ENCODE results near the gene CPZ.
"Not testable (repeated sequence)": the region's sequence is repeated elsewhere in the genome, so short reads cannot be mapped to it uniquely, and the experiment has no call there.

CPZ gene

DNA sequence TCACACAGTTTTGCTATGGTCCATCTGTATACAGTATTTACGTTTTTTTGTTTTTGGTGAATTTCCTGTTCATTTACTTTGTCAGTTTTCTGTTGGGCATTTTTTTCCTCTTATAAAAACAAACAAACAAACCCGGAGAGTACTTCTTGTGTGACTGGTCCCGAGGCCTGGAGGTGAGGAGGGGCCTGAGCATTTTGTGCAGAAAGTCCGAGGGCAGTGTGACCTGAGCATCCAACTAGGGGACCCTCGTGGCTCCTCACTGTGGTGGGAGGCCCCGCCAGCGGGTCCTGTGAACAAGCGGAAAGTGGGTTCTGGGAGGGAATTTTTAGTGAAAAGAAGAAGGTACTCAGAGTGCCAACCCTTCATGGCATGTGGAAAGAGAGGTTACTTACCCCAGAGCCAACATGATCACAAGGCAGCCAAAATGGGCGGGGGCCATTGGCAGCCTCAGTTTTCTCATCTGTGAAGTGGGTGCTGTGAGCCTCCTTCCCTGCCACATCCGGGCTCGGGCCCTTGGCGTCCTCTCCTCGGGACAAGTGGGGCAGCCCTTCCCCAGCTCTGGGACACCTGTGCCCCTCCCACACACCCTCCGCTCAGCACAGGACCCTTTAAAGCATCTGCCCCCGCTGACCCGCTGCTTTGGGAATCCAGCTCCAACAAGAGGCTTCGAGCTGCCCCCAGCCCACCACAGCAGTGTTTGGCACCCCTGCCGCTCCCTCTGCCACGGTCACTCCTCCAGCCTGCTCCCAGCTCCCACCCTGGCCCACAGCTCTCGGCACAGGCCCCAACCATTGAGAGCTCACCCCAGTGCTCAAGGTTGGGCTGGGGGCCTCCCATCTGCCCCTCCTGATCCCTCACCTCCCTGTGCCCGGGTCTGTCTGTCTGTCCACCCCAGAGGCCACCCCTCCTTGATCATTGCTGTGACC lies 35.2 kb upstream of the CPZ start:
- DNase-seq (ENCODE audit: low spot score) = no peak

DNA sequence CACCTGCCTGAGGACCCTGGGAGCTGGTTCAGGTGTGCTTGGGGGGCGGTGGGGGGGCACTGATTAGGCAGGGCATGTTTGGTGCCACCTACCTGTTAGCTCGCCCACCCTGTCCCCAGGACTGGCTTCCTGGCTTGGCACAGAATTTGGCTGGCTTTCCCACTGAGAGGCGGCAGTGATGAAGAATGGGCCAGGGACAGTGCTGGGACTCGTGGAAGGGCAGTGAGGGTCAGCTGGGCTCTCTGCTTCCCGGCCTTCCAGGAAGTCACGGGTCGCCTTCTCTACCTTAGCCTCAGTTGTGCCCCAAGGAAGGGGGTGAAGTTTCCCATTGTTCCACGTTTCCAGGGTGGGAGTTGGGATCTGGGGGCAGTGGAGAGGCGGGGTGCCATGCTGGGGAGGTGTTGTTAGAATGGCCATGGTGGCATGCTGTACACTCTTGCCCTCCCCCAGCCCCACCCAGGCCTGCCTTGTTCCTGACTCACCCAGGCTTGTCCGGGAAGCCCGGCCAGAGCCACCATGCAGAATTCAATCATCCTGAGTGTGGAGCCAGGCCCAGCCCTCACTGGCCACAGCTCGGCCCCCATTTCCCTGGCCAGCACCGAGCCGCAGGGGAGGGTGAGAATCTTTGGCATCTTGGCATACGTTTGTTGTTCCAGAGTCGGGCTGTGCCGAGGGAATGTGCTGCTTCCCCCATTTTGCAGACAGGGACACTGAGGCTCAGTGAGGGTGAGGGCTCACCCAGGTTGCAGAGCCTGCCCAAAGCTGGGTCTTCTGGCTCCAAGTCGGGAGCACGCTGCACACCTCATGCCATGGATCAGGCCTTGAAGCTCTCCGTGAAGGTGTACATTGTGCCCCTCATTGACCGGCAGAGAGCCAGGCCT lies 34.2 kb upstream of the CPZ start:
- DNase-seq (ENCODE audit: low spot score) = no peak

DNA sequence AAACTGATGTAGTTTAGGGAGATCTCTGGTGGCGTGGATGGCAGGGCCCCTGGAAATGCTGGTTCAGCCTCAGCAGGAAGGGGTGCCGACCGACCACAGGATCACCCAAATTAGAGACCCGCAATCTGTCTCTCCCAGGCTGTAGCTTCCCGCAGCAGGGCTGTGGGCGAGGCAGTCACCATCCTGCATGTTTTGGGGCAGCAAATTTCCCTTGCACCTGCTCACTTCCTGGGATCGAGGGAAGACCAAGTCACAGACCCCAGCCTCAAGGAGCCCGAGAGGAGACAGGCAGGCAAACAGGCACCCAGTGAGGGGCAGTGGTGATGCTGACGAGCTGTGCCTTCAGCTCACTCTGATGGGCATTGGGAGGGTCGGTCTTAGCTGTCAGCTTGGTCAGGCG lies 33.6 kb upstream of the CPZ start:
- DNase-seq (ENCODE audit: low spot score) = no peak

DNA sequence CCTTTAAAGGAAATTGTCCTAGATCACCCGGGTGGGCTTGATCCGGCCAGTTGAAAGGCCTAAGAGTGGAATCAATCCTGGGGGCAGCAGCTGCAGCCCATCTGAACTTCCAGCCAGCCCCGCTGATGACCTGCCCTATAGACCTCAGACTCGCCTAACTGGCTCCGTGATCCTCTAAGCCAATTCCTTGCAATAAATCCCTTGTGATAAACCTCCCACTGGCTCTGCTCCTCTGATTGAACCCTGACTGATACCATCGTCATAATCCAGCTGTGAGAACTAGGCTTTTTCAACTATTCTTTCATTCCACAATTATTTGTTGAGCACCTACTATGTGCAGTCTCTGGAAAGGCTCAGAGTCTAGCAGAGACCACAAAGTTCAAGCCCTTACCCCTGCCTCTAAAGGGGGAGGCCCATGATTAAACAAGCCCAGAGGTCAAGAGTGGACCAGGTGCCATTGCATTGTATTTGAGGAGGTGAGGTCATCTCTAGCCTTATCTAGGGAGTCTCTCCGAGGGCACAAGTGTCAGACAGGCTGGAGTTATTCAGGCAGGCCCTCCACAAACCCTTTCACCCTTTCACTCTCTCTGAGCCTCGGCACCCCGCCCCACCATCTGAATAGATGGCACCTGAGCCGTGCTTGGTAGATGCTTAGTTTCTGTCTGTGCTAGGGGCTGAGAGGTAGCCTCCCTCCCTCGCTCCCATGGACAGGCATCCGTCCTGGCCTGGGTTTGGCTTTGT lies 32.9 kb upstream of the CPZ start:
- no peak for DNase-seq (ENCODE audit: low spot score)

DNA sequence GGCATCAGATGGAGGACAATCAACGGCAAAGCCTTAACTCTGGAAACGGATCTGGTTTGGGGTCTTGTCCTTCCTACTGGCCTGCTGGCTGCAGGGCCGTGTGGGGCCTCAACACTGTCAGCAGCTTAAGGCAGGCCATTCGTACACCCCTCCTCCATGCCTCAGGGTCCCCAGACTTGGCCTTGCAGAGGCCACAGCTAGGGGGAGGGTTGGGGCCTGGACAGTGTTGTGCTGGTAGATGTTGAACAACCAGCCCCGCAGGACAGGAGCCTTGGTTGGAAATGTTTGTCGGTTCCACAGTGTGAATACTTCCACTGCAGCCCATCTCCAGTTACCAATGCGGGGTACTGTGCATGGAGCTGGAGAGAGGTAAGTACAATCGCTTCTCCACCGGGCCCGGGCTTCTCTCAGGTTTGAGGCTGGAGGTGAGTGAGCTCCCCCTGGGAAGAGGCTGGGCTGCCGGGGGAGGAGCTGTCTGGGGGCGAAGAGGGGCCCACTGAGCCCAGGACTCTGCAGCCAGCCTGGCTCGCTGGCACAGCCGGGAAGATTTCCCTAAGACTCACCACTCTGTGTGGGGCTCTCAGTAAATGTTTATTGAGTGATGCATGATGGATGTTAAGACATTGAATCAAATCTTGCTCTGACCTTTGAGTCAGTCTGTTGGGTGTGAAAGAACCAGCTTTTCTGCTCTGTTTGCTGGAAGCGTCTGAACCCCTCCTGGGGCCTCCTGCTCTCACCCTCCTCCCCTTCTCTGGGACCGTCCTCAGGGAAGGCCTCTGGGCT lies 32.1 kb upstream of the CPZ start:
- DNase-seq (ENCODE audit: low spot score) = no peak

DNA sequence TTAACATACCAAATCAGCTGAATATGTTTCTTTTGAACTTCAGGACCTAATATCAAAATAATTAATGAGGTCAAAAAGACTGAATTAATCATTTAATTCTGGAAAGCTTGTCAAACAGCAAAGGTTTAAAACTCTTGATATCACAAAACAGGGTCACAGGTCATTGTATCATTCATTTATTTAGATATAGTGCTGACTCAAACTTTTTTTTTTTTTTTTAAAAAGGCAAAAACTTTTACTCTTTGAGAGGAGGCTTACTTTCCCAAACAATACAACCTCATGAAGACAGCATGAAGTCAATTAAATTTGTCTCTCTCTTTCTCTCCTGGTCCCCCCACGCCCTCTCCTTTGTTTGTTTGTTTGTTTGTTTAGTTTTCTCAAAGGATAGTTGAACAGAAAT lies 28.0 kb upstream of the CPZ start:
- DNase-seq (ENCODE audit: low spot score) = no peak

DNA sequence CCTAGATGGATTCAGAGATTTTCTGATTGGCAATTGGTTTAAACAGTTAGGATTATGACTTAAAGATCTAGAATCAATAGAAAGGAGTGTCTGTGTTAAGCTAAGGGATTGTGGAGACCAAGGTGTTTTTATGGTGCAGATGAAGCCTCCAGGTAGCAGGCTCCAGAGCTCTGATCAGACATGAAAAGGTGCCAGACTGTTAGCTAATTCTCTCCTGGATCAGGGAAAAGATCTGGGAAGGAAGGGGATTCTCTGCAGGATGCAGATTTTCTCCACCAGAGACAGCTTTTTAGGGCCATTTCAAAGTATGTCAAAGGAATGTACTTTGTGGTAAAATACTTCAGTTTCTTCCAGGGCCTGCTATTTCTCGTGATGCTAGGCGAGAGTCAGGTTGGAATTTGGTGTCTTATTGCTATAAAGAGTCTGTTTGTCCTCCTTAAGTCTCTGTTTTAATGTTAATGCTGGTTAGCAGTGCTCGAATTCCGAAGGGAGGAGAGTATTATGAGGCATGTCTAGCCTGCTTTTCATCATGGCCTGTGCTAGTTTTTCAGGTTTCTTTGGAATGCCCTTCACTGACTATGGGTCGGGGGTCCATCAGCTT lies 24.4 kb upstream of the CPZ start:
- DNase-seq (ENCODE audit: low spot score) = no peak

DNA sequence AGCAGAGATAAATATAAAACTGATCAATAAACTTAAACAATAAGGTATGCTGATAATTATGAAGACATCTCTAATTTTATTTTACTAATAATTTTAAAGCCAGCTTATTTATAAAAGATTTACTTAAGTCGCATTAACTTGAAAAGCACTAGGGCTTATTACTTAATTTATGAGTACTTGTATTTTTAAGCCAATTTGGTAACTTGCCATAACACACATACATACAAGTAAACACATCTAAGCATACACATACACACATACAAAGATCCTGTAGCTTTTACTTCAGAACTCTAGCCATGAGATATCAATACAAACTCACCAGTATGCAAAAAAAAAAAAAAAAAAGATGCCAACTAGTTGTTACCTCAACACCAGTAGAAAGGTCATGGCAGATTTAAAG lies 22.4 kb upstream of the CPZ start:
- no peak for DNase-seq (ENCODE audit: low spot score)

DNA sequence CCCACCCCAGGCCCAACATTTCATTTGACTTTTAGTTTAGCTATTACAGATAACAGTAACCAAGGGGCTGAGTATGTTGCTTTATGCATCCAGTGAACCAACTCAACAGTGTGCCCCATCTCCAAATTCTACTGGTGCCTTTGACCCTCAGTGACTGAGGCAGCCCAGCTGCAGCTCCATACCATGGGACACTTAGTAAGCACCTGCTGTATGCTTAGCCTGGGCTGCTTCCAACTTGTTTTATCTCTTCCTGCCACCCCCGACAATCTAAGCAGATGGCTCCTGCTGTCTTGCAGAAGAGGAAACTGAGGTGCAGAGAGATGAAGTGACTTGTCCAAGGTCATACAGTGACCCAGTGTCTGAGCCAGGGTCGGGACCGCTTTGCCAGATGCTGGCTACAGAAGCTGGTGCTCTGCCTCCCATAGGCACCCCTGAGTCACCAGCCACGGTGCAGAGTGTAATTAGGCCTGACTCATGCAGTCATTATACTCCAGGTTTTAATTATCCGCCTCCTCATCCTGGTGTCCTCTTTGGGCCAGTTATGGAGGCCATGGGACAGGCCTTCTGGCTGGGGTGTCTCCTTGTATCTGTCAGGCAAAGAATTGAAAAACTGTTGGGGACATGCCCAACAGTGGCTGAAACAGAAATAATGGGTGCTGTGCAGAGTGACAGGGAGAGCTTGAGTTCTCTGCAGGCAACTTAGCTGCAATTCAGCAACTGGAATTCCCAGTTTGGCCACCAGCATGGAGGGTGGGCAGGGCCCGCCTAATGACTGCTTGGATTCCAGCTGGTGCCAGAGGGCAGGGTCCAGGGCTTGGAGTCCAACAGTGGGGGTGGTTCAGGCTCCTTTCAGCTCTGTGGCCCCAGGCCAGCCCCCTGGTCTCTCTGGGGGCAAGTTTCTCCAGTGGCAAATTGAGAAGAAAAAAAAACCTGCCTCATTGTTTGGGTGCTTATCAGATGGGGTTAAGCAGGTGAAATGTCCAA lies 20.6 kb upstream of the CPZ start:
- no peak for DNase-seq (ENCODE audit: low spot score)

DNA sequence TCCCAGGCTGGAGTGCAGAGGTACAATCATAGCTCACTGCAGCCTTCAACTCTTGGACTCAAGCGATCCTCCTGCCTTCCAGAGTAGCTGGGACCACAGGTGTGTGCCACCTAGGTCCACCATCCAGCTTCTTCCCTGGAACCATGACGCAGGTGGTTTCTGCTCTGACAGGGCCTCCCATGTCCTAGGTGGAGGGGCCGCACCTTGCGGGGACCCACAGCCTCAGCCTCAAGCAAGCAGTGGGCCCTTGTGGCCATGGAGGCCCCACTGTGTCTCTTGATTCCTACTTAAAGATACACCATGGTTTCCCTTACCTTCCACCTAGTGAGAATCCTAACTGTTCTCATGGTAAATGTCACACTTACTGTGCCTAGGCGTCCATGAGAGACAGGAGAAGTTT lies 19.3 kb upstream of the CPZ start:
- no peak for DNase-seq (ENCODE audit: low spot score)

DNA sequence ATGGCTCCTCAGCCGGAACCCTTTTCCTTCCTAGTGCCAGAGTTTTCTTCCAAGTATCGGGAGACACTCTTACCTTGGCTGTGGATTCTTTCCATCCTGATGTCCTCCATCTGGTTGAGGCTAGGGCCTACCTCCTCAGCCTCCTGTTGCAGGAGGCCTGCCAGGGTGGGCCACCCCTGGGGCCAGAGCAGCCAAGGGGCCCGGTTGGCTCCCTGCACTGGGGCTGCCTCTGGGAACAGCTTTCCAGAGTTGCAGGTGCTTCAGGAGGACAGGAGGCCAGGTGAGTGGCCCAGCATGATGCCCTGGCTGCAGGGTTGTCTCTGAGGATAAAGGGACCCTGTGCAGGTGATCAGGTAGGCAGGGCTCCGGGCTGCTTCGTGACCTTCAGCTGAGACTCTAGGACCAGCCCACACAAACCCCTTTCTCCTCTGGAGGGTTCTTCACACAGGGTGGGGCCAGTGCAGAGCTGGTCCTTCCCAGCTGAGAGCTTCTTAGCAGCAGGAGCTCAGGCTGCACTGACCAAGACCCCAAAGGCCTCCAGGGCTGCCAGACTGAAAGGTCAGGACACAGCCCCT lies 17.7 kb upstream of the CPZ start:
- DNase-seq (ENCODE audit: low spot score) = no peak

DNA sequence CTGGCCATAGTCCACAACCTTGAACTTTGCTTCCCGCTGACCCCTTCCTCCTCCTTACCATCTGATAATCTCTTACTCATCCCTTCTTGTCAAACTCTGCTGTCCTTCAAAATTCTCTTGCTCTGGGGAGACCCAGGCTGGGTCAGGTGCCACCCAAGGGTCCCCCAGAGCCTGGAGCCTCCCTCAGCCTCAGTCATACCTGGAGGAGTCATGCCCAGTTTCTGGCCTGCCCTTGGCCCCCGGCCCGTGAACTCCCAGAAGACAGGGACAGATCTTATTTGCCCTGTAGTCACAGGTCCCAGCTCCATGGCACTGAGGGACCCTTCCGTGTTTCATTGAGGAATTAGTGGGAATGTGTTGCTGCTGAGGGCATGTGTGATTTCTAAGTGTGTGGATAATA lies 17.1 kb upstream of the CPZ start:
- DNase-seq (ENCODE audit: low spot score) = no peak

DNA sequence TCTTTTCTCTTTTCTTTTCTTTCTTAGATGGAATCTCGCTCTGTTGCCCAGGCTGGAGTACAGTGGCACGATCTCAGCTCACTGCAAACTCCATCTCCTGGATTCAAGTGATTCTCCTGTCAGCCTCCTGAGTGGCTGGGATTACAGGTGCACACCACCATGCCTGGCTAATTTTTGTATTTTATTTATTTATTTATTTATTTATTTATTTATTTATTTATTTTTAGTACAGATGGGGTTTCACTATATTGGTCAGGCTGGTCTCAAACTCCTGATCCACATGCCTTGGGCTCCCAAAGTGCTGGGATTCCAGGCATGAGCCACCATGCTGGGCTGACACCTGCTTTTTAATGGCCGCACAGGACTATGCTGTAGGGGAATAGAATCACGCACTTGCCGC lies 16.0 kb upstream of the CPZ start:
- DNase-seq (ENCODE audit: low spot score) = not testable (repeated sequence)

DNA sequence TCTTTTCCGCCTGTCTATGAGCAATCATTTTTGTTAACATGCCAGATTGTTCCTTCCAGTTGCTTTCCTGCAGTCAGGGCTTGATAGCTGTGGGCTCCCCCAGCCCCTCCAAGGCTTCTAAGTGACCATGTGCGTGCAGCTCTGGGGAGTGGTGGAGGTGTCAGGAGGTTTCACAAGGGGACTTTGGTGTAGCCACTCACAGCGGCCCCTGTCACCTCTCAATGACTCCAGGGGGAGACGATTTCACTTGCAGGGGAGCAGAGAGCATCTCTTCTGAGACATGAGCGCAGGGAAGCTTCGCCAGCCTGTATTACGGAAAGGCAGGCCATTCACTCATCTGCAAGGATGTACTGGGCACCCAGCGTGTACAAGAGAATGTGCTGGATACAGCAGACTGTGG lies 15.5 kb upstream of the CPZ start:
- no peak for DNase-seq (ENCODE audit: low spot score)

DNA sequence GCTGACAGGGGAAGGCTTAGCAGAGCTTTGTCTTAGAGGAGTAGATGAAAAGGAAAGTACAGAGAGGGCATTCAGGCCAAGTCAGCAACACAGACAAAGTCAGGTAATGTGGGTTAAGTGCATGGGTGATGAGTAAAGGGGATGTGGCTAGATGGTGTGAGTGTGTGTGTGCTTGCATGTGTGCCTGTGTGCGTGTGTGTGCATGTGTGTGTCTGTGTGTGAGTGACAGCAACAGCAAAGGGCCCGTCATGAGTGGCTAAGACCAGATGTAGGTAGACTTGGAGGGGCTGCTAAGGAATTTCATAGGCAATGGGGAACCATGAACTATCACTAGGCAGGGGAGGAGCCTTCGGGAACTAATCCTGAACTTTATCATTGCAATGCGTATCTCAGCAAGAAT lies 14.6 kb upstream of the CPZ start:
- DNase-seq (ENCODE audit: low spot score) = no peak

DNA sequence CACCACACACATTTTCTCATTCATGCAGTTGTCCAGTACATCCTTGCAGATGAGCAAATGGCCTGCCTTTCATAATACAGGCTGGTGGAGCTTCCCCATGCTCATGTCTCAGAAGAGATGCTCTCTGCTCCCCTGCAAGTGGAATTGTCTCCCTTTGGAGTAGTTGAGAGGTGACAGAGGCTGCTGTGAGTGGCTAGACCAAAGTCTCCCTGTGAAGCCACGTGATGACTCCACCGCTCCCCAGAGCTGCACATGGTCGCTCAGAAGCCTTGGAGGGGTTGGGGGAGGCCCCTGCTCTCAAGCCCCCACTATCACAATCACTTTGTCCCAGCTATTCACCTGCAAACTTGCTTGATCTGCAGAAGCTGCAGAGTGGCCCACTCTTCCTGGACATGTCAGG lies 13.8 kb upstream of the CPZ start:
- no peak for DNase-seq (ENCODE audit: low spot score)

DNA sequence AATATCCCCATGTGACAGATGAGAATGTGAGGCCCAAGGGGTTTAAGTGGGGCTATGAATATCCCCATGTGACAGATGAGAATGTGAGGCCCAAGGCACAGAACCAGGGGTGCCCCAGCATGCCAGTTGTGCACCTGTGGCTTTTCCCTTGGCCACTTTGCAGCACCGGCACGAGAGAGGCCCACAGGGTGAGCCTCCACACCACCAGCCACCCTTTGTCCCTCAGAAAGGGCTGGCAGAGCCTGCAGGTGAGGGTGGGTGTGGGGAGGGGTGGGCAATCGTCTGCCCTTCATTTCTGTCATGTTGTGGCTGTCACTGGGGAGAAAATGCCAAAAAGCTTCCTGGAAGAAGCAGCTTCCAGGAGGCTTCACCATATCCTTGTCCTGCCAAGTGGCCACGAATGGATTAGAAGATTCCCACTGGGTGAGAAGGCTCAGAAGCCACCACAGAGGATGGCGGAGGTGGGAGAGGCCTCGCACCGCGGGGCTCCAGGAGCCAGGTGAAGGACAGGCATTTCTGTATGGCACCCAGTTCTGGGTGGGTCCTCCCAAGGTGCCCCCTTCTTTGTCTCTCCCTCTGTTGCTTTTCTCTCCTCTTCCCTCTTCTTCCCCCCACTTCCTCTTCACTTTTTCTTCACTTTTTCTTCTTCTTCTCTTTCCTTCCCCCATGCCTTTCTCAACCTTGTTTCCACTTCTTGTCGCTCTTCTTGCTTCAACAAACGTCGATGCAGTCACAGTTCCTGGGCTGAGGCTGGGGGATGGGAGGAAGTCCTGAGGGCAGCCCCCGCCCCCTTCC lies 12.8 kb upstream of the CPZ start:
- no peak for DNase-seq (ENCODE audit: low spot score)

DNA sequence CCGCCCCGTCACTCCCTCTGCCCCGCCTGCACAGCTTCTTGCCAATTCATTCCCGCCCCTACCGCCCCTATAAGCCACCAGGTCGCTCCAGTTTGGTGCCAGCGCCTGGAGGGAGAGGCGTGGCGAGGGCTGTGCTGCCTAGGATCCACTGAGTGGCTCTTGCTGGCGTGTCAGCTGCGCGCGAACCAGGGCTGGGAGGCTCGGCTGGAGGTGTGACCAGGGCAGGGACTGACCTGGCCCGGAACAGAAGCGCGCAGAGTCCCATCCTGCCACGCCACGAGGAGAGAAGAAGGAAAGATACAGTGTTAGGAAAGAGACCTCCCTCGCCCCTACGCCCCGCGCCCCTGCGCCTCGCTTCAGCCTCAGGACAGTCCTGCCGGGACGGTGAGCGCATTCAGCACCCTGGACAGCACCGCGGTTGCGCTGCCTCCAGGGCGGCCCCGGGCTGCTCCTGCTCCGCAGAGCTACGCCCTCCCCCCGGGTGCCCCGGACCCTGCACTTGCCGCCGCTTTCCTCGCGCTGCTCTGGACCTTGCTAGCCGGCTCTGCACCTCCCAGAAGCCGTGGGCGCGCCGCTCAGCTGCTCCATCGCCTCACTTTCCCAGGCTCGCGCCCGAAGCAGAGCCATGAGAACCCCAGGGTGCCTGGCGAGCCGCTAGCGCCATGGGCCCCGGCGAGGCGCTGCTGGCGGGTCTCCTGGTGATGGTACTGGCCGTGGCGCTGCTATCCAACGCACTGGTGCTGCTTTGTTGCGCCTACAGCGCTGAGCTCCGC lies 12.1 kb upstream of the CPZ start, which contains the start of gene GPR78:
Gene GPR78, plus strand, starts transcription at position 72 of the 773 bp plus-strand sequence. Its CDS starts 591 bp downstream, at position 663.
- no peak for DNase-seq (ENCODE audit: low spot score)
